Activated naive CD4-positive, alpha-beta T cell treated with anti-CD3 and anti-CD28 coated beads for 36 hours (primary cell): ENCODE measurements around the gene STK32C. TPM values are rescaled to one million over a fixed set of nuclear protein-coding genes. Genes with fewer than 3 reads are reported as not detected.
A peak's percentile ranks its signal among the peaks of the same experiment; 100 is the strongest.
"Not testable (repeated sequence)": the region's sequence is repeated elsewhere in the genome, so short reads cannot be mapped to it uniquely, and the experiment has no call there.

Source experiments
- CTCF ChIA-PET: fragments of 350-600 bp; sonication (Branson Sonifier 250); formaldehyde crosslinking; loops from one replicate; lab custom pipeline; 2021; ENCODE audit warnings: antibody characterized with exemption; lab: Charles Lee
- DNase-seq: peaks from one replicate; pipeline ENCODE4 v3.0.0-alpha.2; 2020
- H3K27ac Mint-ChIP-seq: one replicate; pipeline ENCODE4 v1.8.0; 2021; ENCODE audit warnings: mild to moderate bottlenecking, mixed read lengths
- H3K27me3 Mint-ChIP-seq: one replicate; pipeline ENCODE4 v1.8.0; 2021; ENCODE audit warnings: low read depth, mixed read lengths
- H3K36me3 Mint-ChIP-seq: one replicate; pipeline ENCODE4 v1.8.0; 2021; ENCODE audit warnings: low read depth, mixed read lengths
- H3K4me1 Mint-ChIP-seq: one replicate; pipeline ENCODE4 v1.8.0; 2021; ENCODE audit warnings: low read depth, mixed read lengths
- H3K4me3 Mint-ChIP-seq: one replicate; pipeline ENCODE4 v1.8.0; 2021; ENCODE audit warnings: mild to moderate bottlenecking, moderate library complexity, mixed read lengths
- H3K9me3 Mint-ChIP-seq: one replicate; pipeline ENCODE4 v1.8.0; 2021; ENCODE audit warnings: mixed read lengths
- intact Hi-C: fragments of 100-400 bp; cut with micrococcal nuclease; formaldehyde crosslinking; loops from one replicate; pipeline ENCODE4 v1.15.1; 2023
- total RNA-seq, 2 experiments: library from RNA; stranded (reverse); gene quantifications; one replicate each; pipeline ENCODE4 v1.2.3, GENCODE V29; 2021

The STK32C gene
- total RNA-seq, 2 experiments from 2014 or later = 16.5 to 16.6 TPM

DNA sequence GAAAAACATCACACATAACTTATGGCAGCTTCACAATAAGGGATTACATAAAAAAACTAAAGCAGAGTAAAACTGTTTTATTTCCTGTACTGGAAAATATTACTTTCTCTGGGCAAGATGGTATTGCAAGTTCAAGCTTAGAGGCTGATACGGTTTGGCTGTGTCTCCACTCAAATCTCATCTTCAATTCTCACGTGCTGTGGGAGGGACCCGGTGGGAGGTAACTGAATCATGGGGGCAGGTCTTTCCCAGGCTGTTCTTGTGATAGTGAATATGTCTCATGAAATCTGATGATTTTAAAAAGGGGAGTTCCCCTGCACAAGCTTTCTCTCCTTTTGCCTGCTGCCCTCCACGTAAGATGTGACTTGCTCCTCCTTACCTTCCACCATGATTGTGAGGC lies 19.2 kb upstream of the STK32C start:
- Mint-ChIP-seq H3K27ac (peak overlapping the region; percentile 40), H3K4me3 (no peak overlapping the region), H3K9me3 (peaks cover 6% of the 10 kb centered on the region), H3K36me3 (peaks cover 52% of the 10 kb centered on the region), H3K4me1 (peaks cover 59% of the 10 kb centered on the region), H3K27me3 (no peaks in the 10 kb centered on the region)
- intact Hi-C loops = no loop called here
- DNase-seq = peak; percentile 71
- CTCF ChIA-PET = no interaction called here

DNA sequence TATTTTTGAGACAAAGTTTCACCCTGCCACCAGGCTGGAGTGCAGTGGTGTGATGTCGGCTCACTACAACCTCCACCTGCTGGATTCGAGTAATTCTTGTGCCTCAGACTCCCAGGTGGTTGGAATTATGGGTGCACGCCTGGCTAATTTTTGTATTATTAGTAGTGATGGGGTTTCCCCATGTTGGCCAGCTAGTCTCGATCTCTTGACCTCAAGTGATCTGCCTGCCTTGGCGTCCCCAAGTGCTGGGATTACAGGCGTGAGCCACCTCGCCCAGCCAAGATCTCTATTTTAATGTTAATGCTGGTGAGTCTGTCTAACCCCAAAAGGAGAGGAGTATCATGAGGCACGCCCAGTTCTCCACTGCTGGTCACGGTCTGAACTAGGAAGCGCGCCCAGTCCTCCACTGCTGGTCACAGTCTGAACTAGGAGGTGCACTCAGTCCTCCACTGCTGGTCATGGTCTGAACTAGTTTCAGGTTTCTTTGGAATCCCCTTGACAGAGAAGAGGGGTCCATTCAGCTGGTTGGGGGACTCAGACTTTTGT lies 18.7 kb upstream of the STK32C start:
- Mint-ChIP-seq H3K4me1 (peaks cover 57% of the 10 kb centered on the region), H3K4me3 (no peak overlapping the region), H3K27me3 (no peaks in the 10 kb centered on the region), H3K36me3 (peaks cover 51% of the 10 kb centered on the region), H3K9me3 (peaks cover 6% of the 10 kb centered on the region), H3K27ac (peak overlapping the region; percentile 40)
- CTCF ChIA-PET = no interaction called here
- intact Hi-C loops = no loop called here
- DNase-seq = no peak

DNA sequence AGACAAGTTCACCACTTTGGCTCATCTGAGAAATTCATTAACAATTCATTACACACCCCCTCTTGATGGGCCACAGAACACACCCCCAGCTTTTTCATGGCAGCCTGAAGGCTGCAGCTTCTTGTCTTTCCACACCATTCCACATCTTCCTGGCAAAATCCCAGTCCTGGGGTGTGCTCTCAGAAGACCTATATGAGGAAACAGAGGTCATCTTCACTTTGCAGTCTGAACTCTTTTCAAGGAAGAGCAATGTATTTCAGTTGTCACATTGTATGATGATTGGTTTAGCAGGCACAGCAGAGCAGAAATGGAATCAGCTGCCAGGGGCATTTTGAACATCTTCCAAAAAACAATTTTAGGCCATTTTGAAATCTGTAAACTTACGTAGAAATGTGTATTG lies 16.4 kb upstream of the STK32C start:
- Mint-ChIP-seq H3K4me3 (no peak overlapping the region), H3K36me3 (peaks cover 37% of the 10 kb centered on the region), H3K27me3 (no peaks in the 10 kb centered on the region), H3K27ac (peak overlapping the region; percentile 26), H3K9me3 (peaks cover 6% of the 10 kb centered on the region), H3K4me1 (peaks cover 48% of the 10 kb centered on the region)
- CTCF ChIA-PET = no interaction called here
- no peak for DNase-seq
- intact Hi-C loops = no loop called here

DNA sequence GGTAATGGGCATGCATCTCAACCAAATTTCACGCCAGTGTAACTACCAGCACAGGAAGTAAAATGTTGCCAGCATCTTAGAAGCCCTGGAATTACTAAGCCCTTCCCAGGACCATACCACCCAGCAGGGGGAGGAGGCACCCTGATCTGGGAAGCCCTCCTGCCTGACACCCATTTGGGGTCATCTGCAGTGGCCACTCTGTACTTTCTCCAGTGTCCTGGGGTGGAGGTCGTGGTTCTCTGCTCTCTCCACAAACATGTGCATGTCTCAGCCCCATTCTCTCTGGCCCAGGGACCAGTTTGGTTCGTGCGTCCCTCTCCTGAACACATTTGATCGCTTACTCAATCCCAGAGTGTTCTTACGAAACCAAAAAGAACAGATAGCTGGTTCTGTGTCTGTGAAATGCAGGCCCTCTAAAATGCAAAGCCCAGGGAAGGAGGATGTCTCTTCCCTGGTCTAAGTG lies 14.9 kb upstream of the STK32C start:
- H3K27ac Mint-ChIP-seq = no peak overlapping the region
- peaks cover 25% of the 10 kb centered on the region for H3K36me3 Mint-ChIP-seq
- no peak for DNase-seq
- peaks cover 33% of the 10 kb centered on the region for H3K4me1 Mint-ChIP-seq
- H3K27me3 Mint-ChIP-seq = no peaks in the 10 kb centered on the region
- intact Hi-C loops = no loop called here
- CTCF ChIA-PET = no interaction called here
- H3K9me3 Mint-ChIP-seq = peaks cover 3% of the 10 kb centered on the region
- H3K4me3 Mint-ChIP-seq = no peak overlapping the region

DNA sequence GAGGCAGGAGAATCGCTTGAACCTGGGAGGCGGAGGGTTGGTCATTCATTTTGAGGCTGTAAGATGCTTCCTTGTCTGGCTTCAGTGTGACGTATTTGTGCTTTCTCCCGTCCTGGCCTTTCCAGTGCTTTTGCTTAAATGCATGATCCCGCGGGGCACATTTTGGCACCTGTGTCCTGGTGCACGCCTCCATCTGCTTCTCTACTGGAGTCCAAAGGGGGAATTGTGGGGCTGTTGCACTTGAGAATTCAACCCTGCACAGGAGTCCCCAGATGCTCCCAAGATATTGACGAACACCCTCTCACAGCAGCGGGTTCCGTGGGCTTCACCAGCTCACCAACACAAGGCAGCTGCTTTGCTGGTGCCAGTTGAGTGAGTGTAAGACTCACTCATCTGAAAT lies 14.0 kb upstream of the STK32C start:
- intact Hi-C loops = no loop called here
- CTCF ChIA-PET = interaction anchor here (0.8 kb wide), 1 partner anchor 103 kb away, joined by 3 read pairs; no protein-coding TSS in a partner anchor
- no peaks in the 10 kb centered on the region for H3K9me3 Mint-ChIP-seq

GRCh38 chr10:132320654-132321469 lies 13.1 kb upstream of the STK32C start:
- intact Hi-C loops = loop anchor here (1.0 kb wide), 1 partner anchor 9 kb away; no protein-coding TSS in a partner anchor
- Mint-ChIP-seq H3K27ac (no peak overlapping the region), H3K36me3 (peaks cover 11% of the 10 kb centered on the region), H3K4me3 (no peak overlapping the region), H3K27me3 (no peaks in the 10 kb centered on the region), H3K9me3 (no peaks in the 10 kb centered on the region), H3K4me1 (peaks cover 18% of the 10 kb centered on the region)
- DNase-seq = no peak
- CTCF ChIA-PET = interaction anchor here (0.8 kb wide), 1 partner anchor 102 kb away, joined by 3 read pairs; no protein-coding TSS in a partner anchor

More for the DNA sequence above, 14.0 kb upstream of the STK32C start:
- H3K27ac Mint-ChIP-seq = no peak overlapping the region
- no peak for DNase-seq
- H3K36me3 Mint-ChIP-seq = peaks cover 19% of the 10 kb centered on the region
- H3K27me3 Mint-ChIP-seq = no peaks in the 10 kb centered on the region
- peaks cover 25% of the 10 kb centered on the region for H3K4me1 Mint-ChIP-seq
- no peak overlapping the region for H3K4me3 Mint-ChIP-seq

DNA sequence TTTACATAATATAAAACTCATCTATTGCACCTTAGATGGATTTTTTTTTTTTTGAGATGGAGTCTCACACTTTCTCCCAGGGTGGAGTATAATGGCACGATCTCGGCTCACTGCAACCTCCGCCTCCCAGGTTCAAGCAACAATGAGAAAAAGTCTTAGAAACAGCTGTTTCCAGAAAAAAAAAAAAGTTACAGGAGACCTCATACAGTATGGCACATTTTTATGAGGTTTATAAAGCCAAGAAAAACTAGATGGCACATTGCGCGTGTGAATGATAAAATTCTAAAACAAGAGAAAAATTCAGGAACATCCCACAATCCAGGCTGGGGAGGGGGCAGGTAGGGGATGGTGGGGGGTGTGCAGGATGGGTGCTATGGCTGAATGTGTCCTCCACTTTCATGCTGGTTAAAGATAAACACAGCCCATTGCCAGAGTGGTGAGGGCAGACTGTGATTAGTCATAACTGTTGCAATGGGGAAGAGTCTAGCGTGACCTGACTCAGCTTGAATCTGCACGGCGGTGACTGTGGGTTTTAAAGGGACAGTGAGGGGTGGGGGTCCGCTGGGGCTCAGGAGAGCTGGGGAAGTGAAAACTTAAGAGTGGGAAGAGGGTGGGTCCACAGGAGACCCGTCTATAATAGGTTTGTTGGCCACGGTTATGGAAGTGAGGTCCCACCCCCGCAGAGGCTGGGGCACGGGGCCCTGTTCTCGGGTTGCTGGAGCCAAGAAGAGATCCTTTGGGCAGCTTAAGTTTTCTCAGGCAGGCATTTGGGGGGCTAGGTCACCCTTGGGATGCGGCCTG lies 12.3 kb upstream of the STK32C start:
- no peak overlapping the region for H3K4me3 Mint-ChIP-seq
- CTCF ChIA-PET = interaction anchor here (0.6 kb wide), 1 partner anchor 93 kb away, joined by 3 read pairs; no protein-coding TSS in a partner anchor
- peaks cover 14% of the 10 kb centered on the region for H3K4me1 Mint-ChIP-seq
- peaks cover 7% of the 10 kb centered on the region for H3K36me3 Mint-ChIP-seq
- DNase-seq = peak; percentile 64
- intact Hi-C loops = loop anchor here (1.0 kb wide), 1 partner anchor 10 kb away; no protein-coding TSS in a partner anchor
- H3K9me3 Mint-ChIP-seq = no peaks in the 10 kb centered on the region
- no peaks in the 10 kb centered on the region for H3K27me3 Mint-ChIP-seq
- H3K27ac Mint-ChIP-seq = no peak overlapping the region

GRCh38 chr10:132317477-132317876 lies 9.7 kb upstream of the STK32C start:
- CTCF ChIA-PET = interaction anchor here (0.6 kb wide), 1 partner anchor 208 kb away, joined by 5 read pairs; no protein-coding TSS in a partner anchor
- DNase-seq, intact Hi-C loops, H3K36me3 Mint-ChIP-seq, H3K27ac Mint-ChIP-seq, H3K4me3 Mint-ChIP-seq, H3K4me1 Mint-ChIP-seq, H3K27me3 Mint-ChIP-seq, H3K9me3 Mint-ChIP-seq: not testable (repeated sequence)

DNA sequence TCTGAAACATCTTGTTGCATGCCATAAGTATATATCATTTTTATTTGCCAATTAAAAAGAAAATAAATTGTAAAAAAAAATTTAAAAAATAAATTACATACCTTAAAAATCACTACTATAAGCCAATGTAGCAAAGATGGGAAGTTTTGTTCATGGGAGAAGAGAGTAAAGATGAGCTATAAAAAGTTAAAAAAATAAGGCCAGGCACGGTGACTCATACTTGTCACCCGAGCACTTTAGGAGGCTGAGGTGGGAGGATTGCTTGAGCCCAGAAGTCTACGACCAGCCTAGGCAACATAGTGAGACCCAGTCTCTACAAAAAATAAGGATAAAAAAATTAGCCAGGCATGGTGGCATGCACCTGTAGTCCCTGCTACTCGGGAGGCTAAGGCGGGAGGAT lies 8.4 kb upstream of the STK32C start:
- Mint-ChIP-seq H3K4me3 (no peak overlapping the region), H3K27ac (no peak overlapping the region), H3K4me1 (peaks cover 8% of the 10 kb centered on the region), H3K9me3 (peaks cover 6% of the 10 kb centered on the region), H3K36me3 (no peaks in the 10 kb centered on the region), H3K27me3 (no peaks in the 10 kb centered on the region)
- CTCF ChIA-PET = no interaction called here
- DNase-seq = no peak
- intact Hi-C loops = no loop called here

GRCh38 chr10:132314881-132315280 lies 7.1 kb upstream of the STK32C start:
- DNase-seq, H3K27me3 Mint-ChIP-seq, H3K9me3 Mint-ChIP-seq, H3K4me1 Mint-ChIP-seq, H3K4me3 Mint-ChIP-seq, CTCF ChIA-PET, H3K36me3 Mint-ChIP-seq, intact Hi-C loops, H3K27ac Mint-ChIP-seq: not testable (repeated sequence)

- DNase-seq = no peak
- Mint-ChIP-seq H3K27me3 (no peaks in the 10 kb centered on the region), H3K36me3 (no peaks in the 10 kb centered on the region), H3K9me3 (peaks cover 6% of the 10 kb centered on the region), H3K27ac (no peak overlapping the region), H3K4me3 (no peak overlapping the region), H3K4me1 (no peaks in the 10 kb centered on the region)
- intact Hi-C loops = no loop called here
- CTCF ChIA-PET = no interaction called here
These were observed 6.6 kb upstream of the STK32C start for GRCh38 chr10:132314336-132314735.

GRCh38 chr10:132313865-132314264 lies 6.1 kb upstream of the STK32C start:
- CTCF ChIA-PET = no interaction called here
- intact Hi-C loops = no loop called here

More at GRCh38 chr10:132313865-132314264, 6.1 kb upstream of the STK32C start:
- H3K9me3 Mint-ChIP-seq = peaks cover 6% of the 10 kb centered on the region
- no peak for DNase-seq
- no peaks in the 10 kb centered on the region for H3K27me3 Mint-ChIP-seq
- H3K4me3 Mint-ChIP-seq = no peak overlapping the region
- no peaks in the 10 kb centered on the region for H3K4me1 Mint-ChIP-seq
- no peaks in the 10 kb centered on the region for H3K36me3 Mint-ChIP-seq
- H3K27ac Mint-ChIP-seq = no peak overlapping the region
